Endometrial microvascular endothelial cells (primary cell): Measurements from ENCODE around the gene OR6B3. TPM values are rescaled to one million over a fixed set of nuclear protein-coding genes. Genes with fewer than 3 reads are reported as not detected.
"Not testable (repeated sequence)": the region's sequence is repeated elsewhere in the genome, so short reads cannot be mapped to it uniquely, and the experiment has no call there.

Experiments
- in situ Hi-C: cut with HindIII; loops from 2 replicates; pipeline ENCODE4 v1.10.0; 2017; ENCODE audit warnings: low sequenced_read_pairs, low pct_unique_long_range_greater_than_20kb; ENCODE audit errors: inconsistent ontology term
- total RNA-seq: library from RNA; depleted of rRNA; stranded (reverse); fragments of >200 nt; gene quantifications from one replicate; pipeline ENCODE4 v1.2.3, GENCODE V29; 2015; ENCODE audit errors: inconsistent ontology term

OR6B3 gene
- total RNA-seq, 1 donor from 2014 or later, result not detected

DNA sequence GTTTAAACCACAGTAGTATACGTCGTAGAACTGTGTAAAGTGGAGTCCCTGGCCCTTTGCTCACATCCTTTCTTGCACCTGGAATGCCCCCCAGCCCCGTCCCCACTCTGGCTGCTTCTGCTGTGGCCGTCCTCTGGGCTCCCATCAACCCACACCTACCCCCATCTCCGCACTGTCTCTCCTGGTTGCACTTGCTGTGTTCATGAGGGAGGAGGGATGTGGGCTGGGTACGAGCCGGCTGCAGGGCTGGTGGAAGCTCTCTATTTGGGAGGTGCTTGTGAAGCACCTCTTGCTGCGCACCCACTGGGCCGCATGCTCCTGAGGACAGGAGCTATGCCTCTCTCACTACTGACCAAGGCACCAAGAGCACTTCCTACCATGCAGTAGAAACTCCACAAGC is 5.1 kb downstream of the OR6B3 start:
- in situ Hi-C loops, result no loop called here

DNA sequence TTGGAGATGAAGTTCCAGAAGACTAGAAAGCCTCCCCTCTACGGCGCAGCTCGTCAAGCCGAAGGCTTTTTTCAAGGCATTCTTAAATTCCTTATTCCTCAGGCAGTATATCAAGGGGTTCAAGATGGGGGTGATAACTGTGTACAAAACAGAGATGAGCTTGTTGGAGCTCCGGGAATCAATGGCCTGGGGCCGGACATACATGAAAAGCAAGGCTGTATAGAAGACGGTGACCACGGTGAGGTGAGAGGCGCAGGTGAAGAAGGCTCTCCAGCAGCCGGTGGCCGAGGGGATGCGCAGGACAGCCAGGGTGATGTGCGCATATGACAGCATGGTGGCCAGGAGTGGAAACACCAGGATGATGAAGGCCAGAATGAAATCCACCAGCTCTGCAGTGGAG is 8.2 kb downstream of the OR6B3 start:
- in situ Hi-C loops, result no loop called here

DNA sequence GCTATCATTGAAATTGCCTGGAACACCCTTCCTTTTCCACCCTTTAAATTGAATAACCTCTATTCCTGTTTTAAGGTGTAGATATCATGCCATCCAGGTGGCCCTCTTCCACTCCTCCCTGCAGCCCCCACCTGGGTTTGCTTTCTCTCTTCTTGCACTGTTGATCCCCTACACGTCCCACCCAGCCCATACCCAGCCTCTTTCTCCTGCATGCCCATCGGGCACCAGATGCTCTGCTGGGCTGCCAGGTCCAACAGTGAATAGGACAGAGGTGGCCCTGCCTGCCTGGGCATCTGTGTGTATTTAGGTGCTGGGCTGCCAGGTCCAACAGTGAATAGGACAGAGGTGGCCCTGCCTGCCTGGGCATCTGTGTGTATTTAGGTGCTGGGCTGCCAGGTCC is 9.2 kb downstream of the OR6B3 start:
- in situ Hi-C loops, result not testable (repeated sequence)

DNA sequence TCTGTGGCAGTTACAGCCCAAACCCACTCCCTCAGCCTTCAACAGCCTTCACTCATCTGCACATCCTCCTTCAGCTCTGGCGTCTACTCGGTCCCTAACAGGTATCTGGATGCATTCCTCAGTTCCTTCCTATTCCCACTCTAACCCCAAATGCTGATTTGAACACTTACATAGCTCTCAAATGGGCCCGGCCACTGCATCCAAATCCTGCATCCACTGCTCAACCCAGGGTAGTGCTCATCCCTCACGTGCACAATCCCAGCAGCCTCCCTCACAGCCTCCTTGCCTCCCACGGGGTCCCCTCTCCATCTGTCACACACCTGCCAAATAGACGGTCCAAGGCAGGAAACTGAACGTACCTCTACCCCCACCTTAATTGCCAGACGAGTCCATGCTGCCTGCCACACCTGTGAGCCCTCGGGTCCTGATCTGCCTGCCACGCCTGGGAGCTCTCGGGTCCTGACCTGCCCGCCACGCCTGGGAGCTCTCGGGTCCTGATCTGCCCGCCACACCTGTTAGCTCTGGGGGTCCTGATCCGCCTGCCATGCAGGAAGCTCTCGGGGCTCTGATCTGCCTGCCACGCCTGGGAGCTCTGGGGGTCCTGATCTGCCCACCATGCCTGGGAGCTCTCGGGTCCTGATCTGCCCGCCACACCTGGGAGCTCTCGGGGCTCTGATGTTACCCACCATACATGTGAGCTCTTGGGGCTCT is 9.9 kb downstream of the OR6B3 start:
- in situ Hi-C loops, result no loop called here

DNA sequence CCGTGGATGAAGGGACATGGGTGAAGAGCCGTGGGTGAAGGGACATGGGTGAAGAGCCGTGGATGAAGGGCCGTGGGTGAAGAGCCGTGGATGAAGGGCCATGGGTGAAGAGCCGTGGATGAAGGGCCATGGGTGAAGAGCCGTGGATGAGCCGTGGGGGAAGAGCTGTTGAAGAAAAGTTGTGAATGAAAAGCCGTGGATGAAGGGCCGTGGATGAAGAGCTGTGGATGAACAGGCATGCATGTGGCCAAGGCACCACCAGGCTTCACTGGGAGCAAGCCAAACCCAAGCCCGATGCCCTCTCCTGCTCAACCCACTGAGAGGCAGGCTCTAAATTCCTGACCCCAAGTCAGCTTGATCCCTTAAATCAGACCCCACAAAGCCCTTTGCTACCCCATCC is 10.6 kb downstream of the OR6B3 start:
- in situ Hi-C loops, result no loop called here

DNA sequence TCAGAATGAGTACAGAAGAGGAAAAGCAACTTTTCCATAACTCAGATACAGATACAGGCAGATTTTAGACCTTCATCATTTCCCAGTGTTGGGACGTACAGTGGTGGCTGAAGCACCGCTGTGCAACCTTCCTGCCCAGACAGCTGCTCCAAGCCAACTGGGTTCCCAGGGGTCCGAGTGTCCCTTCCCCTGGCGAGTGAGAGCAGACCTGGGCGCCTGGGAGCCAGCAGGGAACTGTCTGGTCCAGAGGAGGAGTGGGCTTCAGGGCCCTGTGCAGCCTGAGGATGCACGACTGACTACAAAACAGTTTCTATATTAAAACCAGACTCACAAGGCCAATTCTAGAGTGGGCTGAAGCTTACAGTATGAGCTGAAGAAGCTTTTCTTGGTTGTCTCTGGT is 12.0 kb downstream of the OR6B3 start:
- in situ Hi-C loops, result no loop called here

DNA sequence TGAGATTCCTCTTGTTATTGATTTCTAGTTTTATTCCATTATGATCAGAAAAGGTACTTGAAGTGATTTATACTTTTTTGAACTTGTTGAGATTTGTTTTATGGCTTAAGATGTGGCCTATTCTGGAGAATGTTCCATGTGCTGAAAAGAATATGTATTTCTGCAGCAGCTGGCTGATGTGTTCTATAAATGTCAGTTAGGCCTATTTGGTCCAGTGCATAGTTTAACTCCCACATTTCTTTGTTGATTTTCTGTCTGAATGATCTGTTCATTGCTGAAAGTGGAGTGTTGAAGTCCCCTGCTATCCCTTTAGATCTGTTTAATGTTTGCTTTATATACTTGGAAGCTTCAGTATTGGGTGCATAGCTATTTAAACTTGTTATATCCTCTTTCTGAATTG is 16.0 kb downstream of the OR6B3 start:
- in situ Hi-C loops, result no loop called here

DNA sequence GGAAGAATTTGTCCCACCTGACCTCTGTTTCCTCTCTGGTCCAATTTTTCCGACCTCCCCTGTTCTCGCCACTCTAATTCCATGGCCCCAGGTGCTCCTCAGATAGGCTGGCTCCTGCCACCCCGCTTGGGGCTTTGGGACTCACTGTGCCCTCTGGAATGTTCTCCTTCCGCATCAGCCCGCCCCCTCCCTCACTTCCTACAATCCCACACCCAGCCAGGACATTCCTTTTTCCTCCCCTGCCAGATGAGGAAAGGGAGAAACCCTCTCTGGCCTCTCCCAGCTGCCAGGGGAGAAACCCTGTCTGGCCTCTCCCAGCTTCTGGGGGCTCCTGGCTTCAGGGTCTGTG is 20.0 kb downstream of the OR6B3 start:
- in situ Hi-C loops, result no loop called here

DNA sequence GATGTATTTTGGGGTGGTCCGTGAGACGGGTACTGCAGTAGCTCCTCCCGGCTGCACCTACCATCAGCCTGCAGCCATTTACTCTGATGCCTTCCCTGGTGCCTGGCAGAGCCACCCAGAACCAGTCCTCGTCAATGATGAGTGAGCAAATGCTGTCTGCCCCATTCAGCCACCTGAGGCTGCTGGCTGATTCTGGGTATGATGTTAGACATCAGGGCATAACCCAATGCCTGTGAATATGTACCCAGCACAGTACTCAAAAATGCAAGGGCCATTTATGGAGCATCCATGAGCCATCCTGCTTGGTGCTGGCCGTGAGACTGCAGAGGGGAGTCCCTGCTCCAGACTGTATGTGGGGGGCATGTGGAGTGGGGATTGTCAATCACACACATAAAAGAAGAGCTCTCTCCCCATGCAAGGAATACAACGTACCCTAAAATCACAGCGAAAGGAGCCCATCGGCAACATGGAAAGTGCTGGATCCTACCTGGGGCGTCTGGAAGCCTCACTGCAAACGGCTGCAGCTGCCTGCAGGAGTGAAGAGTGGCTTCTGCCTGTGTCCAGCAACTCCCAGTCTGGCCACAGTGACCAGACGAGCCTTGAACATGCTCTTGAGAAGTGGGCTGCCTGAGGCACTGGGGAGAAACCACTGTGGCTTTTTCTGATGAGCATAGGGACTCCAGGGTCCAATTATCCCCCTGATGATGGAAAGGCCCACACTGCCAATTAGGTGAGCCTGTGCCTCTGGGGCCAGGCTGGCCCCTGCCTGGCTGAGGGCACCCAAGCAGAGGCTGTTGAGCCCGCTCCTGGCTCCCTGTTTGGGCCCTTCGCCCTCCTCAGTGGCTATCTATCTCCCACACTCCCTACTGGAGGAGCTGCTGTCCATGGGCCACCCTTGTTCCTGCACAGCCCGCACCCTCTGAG is 20.7 kb downstream of the OR6B3 start:
- in situ Hi-C loops, result no loop called here

DNA sequence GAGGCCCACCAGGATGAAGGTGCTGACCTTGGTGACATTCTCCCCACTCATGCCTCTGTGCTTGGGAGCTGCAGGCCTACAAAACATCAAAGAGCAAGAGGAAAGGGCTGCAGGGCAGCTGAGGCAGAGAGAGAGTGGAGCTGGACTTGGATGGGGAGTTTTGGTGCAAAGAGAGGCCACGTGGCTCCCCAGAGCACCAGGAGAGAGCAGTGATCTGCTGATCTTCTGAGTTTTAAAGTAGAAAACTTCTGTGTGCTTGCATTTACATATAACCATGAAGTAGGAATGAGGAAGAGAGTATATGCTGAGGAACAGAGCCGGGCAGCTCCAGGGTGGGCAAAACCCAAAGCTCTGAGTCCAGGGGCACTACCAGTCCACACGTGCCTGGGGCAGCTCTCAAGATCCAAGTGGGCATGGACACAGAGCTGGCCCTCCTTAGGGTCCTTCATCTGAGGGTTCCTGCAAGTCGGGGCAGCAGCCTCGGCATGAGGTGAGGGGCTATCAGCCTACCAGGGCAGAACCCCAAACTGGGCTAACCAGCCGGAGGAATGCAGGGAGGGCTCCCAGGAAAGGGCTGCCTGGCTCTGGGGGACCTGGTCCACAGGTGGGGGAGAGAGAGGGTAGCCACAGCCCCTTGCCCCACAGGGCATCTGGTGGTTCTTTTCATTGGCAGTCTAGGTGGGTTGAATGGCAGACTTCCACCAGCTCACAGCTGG is 22.8 kb downstream of the OR6B3 start, which contains the start of gene OR6B2:
OR6B2 (minus strand) TSS at position 51 of the 716 bp plus-strand sequence; CDS start at position 51, 0 bp downstream.
- in situ Hi-C loops, result no loop called here

DNA sequence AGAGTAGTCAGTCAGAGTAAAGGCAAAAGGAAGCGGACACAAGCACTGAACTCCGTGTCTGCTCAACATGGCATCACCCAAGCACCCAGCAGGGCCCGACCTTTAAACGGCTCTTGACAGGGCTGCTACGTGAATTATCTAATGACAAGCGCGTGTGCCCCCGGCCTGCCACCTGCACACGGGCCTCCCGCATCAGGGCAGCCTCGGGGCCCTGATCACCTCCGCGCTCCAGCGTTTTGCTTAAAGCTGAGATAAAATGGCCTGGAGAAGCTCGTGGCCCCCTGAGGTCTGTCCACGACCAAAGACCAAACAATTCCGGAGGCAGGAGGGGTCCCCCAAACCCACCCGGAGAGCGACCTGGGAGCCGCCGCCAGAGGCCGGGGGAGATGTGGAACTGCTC is 28.6 kb downstream of the OR6B3 start:
- in situ Hi-C loops, result no loop called here

DNA sequence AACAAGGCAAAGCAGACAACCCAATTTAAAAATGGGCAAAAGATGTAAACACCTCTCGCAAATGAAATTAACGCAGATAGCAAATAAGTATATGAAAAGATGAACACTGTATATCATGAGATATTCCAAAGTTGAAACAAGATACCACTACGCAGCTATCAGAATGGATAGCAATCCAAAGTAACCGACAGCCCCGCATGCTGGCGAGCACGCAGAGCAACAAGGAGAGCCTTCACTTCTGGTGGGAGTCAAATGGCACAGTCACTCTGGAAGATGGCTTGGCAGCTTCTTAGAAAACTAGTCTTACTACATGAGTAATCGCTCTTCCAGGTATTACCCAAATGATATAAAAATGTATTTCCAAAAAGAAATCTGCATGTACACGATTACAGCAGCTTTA is 29.5 kb downstream of the OR6B3 start:
- in situ Hi-C loops, result no loop called here

DNA sequence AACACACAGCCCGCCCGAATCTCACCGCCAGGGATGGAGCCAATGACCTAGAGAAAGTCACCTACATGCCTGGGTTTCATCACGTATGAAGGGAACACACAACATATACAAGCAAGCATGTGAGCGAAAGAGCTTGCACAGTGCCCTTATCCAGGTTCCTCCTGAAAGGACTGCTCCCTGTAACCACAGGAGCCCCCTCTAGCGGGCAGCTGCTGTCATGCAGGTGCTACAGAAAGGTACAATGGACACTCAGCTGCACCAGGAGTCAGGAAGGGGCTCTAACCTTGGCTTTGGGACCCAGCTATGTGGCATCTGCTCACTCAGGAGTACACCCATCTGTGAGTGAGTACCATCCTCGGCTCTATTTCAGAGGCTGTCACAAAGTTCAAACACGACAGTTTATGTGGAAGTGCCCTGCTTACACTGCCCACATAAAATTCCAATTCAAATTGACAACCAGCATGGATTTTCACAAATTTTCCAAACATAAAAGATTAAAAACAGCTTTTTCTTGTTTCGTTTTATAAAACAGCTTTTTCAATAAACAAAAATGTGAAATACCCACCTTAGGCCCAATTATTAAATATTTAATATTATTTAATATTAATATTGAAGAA is 31.7 kb downstream of the OR6B3 start:
- in situ Hi-C loops, result no loop called here

DNA sequence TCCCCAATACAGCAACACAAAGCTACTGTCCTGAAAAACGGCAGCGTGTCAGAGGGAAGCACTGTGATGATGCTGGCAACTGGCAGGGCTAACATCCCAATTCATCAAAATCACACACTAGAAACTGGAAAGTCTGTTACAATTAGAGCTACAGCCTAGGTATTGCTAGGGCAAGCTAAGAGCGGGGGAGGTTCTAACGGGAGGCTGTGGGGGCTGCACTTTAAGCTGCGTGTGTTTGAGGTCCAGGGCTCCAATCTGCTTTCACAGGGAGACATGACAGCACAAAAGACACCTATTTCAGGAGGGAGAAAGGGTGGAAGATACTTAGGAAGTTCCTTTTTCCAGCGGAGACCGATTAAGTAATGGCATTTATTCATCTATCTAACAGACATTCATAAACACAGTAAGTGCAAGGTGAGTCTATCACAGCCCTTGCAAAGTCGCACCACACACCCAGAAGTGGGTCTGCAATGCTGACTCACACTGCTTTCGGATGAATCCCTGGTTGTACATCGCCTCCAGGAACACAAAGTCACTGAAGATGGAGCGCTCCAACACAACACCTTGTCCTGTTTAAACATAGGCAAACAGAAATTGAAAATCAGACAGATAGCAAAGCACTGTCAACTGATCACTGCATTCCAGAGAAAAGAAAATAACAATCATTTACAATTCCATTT is 35.1 kb downstream of the OR6B3 start:
- in situ Hi-C loops, result no loop called here

DNA sequence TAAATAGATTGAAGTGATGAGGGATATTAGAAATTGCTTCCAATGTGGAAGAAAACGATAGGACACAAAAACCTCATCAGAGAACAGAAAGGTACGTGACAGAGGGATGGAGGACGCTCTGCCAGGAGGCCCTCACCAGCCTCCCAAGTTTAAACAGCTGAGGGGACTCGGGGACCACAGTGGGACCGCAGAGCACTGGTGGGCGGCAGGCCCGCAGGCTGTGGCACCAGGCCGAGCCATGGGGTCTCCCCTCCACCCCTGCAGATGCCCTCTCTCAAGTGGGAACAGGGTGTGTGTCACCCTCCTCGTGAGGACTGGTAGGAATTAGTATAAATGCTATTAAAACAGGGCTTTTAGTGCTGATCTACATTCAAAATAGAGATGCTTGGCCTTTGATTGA is 39.0 kb downstream of the OR6B3 start:
- in situ Hi-C loops, result no loop called here

DNA sequence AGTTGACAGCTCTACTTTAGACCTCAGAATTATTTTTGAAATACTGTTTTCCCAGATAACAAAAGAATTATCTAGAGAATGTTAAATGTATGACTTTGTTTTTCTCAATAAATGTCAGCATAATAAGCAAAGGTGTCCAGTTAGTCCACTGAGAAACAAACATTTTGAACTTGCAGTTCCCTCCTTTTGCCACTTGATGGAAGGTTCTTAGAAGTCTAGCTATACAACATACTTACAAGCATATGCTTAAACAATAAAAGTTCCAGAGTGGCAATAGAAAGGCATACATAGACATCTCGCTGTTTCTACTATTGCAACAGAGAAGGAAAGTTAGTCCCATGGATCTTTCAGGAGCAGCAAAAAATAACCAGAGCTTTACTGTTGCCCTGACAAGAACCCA is 40.0 kb downstream of the OR6B3 start:
- in situ Hi-C loops, result no loop called here

DNA sequence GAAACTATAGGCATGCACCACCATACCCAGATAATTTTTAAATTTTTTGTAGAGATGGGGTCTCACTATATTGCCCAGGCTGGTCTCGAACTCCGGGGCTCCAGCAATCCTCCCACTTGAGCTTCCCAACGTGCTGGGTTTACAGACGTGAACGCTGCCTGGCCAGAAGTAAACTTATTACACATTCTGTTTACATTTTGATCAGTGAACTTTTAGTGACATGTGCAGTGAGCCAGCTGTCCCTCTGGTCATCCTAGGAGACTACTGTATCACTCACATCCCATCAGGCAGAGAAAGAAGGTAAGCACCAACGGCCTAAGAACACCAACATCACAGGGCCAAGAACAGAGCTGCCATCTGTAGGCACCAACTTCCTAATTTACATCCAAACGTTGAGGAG is 50.3 kb downstream of the OR6B3 start:
- in situ Hi-C loops, result no loop called here

DNA sequence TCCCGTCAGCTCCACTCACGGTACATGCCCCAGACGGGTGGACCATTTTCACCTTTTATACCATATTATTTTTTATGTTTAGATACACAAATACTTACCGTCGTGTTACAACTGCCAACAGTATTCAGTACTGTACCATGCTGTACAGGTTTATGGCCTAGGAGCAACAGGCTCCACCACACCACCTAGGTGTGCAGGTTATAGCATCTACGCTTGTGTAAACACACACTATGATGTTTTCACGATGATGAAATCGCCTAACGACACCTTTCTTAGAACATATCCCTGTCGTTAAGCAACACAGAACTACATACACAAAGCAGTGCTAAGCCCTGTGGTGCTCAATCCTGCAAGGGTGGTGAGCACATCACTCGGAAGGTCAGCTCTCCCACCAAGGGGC is 52.6 kb downstream of the OR6B3 start:
- in situ Hi-C loops, result no loop called here
